Osteoblast (primary cell): Measurements from ENCODE around the gene PDE5A. TPM values are rescaled to one million over a fixed set of nuclear protein-coding genes. Genes with fewer than 3 reads are reported as not detected.
"Not testable (repeated sequence)": the region's sequence is repeated elsewhere in the genome, so short reads cannot be mapped to it uniquely, and the experiment has no call there.

ENCODE experiments used
- DNase-seq: peaks from one replicate; pipeline ENCODE4 v3.0.0; 2011; ENCODE audit warnings: low spot score, mixed read lengths; ENCODE audit not compliant: insufficient read length; ENCODE audit errors: missing footprints
- H2AFZ ChIP-seq: 2 replicates; pipeline ENCODE4 v1.6.0; 2011; ENCODE audit warnings: mild to moderate bottlenecking, low read length
- H3K27ac ChIP-seq: 2 replicates; pipeline ENCODE4 v1.5.1; 2011; ENCODE audit warnings: mild to moderate bottlenecking, low read depth, low read length, moderate library complexity
- H3K27me3 ChIP-seq: 2 replicates; pipeline ENCODE4 v1.6.0; 2012; ENCODE audit warnings: mild to moderate bottlenecking, control low read depth, inconsistent platforms, low read length, moderate library complexity; ENCODE audit not compliant: insufficient read depth
- H3K36me3 ChIP-seq: 2 replicates; pipeline ENCODE4 v1.5.1; 2011; ENCODE audit warnings: mild to moderate bottlenecking, low read length, control low read depth, moderate library complexity; ENCODE audit not compliant: insufficient read depth
- H3K4me1 ChIP-seq: 2 replicates; pipeline ENCODE4 v1.5.1; 2011; ENCODE audit warnings: mild to moderate bottlenecking, low read length, control low read depth, moderate library complexity; ENCODE audit not compliant: insufficient read depth
- H3K4me2 ChIP-seq: 2 replicates; pipeline ENCODE4 v1.6.0; 2011; ENCODE audit warnings: mild to moderate bottlenecking, low read length; ENCODE audit not compliant: insufficient read depth
- H3K4me3 ChIP-seq: fragments of 200-600 bp; sonication (generic); 3 replicates; pipeline ENCODE4 v1.5.1; 2012; ENCODE audit warnings: mild to moderate bottlenecking, low read length, inconsistent platforms; ENCODE audit not compliant: insufficient read depth
- H3K79me2 ChIP-seq: 2 replicates; pipeline ENCODE4 v1.6.0; 2012; ENCODE audit warnings: mild to moderate bottlenecking, low read length, control low read depth, inconsistent platforms; ENCODE audit not compliant: insufficient read depth
- H3K9me3 ChIP-seq: 2 replicates; pipeline ENCODE4 v1.5.1; 2011; ENCODE audit warnings: low read depth, low read length, control low read depth
- H4K20me1 ChIP-seq: 2 replicates; pipeline ENCODE4 v1.6.0; 2012; ENCODE audit warnings: mild to moderate bottlenecking, low read length, control low read depth; ENCODE audit not compliant: insufficient read depth
- CTCF ChIP-seq: IDR thresholded peaks from 2 replicates; pipeline ENCODE4 v1.5.1; 2011; ENCODE audit warnings: mild to moderate bottlenecking, low read depth, low read length, moderate library complexity; ENCODE audit errors: extremely low read depth
- total RNA-seq: library from RNA; depleted of rRNA; stranded (reverse); fragments of >200 nt; gene quantifications from 2 replicates; pipeline ENCODE4 v1.2.3, GENCODE V29; 2012

Gene PDE5A
- total RNA-seq, 1 donor: 140 TPM

GRCh38 chr4:119638359-119638758, 9.8 kb upstream of the PDE5A start:
- Histone ChIP-seq H3K36me3 (no peaks in the 10 kb centered on the region), H2AFZ (peak overlapping the region; percentile 52), H3K27ac (no peak overlapping the region), H3K4me1 (peaks cover 5% of the 10 kb centered on the region), H3K27me3 (no peaks in the 10 kb centered on the region), H4K20me1 (no peaks in the 10 kb centered on the region), H3K79me2 (no peaks in the 10 kb centered on the region), H3K4me2 (no peak overlapping the region), H3K9me3 (no peaks in the 10 kb centered on the region), H3K4me3 (no peak overlapping the region)
- DNase-seq: no peak
- no peak for TF ChIP-seq CTCF

- not testable (repeated sequence) for H3K79me2 ChIP-seq, H3K27me3 ChIP-seq, H2AFZ ChIP-seq
These were observed 8.2 kb upstream of the PDE5A start for GRCh38 chr4:119636851-119637250.

GRCh38 chr4:119632216-119632615, 3.6 kb upstream of the PDE5A start:
- no peak overlapping the region for H2AFZ ChIP-seq
- no peaks in the 10 kb centered on the region for H3K9me3 ChIP-seq
- DNase-seq: peak; percentile 72
- no peak overlapping the region for H3K4me3 ChIP-seq
- peaks cover 16% of the 10 kb centered on the region for H3K4me1 ChIP-seq
- no peak for TF ChIP-seq CTCF
- H4K20me1 ChIP-seq: no peaks in the 10 kb centered on the region
- no peaks in the 10 kb centered on the region for H3K27me3 ChIP-seq
- peak overlapping the region; percentile 40 for H3K27ac ChIP-seq
- H3K36me3 ChIP-seq: no peaks in the 10 kb centered on the region
- H3K4me2 ChIP-seq: peak overlapping the region; percentile 61
- H3K79me2 ChIP-seq: peaks cover 2% of the 10 kb centered on the region

More at GRCh38 chr4:119636851-119637250, 8.2 kb upstream of the PDE5A start:
- H3K4me3 ChIP-seq, H3K27ac ChIP-seq, H3K4me2 ChIP-seq, H4K20me1 ChIP-seq, H3K9me3 ChIP-seq, H3K36me3 ChIP-seq, DNase-seq: not testable (repeated sequence)
- peaks cover 12% of the 10 kb centered on the region for H3K4me1 ChIP-seq

GRCh38 chr4:119629142-119629471, 503 bp upstream of the PDE5A start:
- peak overlapping the region; percentile 91 for H3K4me2 ChIP-seq
- H3K79me2 ChIP-seq: peaks cover 33% of the 10 kb centered on the region
- H4K20me1 ChIP-seq: peaks cover 8% of the 10 kb centered on the region
- peaks cover 21% of the 10 kb centered on the region for H3K4me1 ChIP-seq
- peak overlapping the region; percentile 94 for H3K4me3 ChIP-seq
- peak overlapping the region; percentile 26 for H3K27ac ChIP-seq
- peak overlapping the region; percentile 58 for H2AFZ ChIP-seq
- H3K36me3 ChIP-seq: peaks cover 5% of the 10 kb centered on the region
- no peak for DNase-seq
- no peaks in the 10 kb centered on the region for H3K9me3 ChIP-seq
- H3K27me3 ChIP-seq: no peaks in the 10 kb centered on the region
- no peak for TF ChIP-seq CTCF
